ENCODE results near the gene BAAT.
A peak's percentile ranks its signal among the peaks of the same experiment; 100 is the strongest.

DNA sequence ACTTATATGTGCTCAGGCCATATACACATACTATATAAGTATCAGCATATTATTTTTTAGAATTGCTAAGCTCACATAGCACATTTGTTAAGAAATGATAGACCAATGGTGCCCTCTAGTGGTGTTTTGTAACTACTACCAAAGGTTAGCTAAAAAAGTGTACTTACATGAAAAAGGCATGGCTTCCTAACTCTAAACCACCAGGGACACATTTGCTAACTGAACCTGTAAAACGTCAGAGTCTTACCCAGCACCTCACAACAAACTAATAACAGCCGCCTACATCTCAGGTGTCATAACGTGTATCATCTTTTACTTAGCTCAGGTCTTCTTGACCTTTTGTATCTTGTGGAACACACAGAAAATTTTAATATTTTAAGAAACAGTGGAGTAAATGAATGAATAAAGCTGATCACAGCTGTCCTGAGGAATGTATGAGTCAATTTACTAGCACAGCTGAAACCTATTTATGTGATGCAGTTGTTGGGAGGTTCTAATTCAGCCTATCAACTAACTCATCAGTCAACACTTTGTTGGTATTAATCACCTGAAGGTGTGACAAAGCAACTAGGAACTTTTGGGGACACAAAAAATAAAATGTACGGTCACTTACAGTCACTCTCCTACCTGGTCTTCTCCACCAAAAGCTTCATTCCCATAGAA is 72.9 kb downstream of the BAAT start:
- TF ChIP-seq, protein P1, sequence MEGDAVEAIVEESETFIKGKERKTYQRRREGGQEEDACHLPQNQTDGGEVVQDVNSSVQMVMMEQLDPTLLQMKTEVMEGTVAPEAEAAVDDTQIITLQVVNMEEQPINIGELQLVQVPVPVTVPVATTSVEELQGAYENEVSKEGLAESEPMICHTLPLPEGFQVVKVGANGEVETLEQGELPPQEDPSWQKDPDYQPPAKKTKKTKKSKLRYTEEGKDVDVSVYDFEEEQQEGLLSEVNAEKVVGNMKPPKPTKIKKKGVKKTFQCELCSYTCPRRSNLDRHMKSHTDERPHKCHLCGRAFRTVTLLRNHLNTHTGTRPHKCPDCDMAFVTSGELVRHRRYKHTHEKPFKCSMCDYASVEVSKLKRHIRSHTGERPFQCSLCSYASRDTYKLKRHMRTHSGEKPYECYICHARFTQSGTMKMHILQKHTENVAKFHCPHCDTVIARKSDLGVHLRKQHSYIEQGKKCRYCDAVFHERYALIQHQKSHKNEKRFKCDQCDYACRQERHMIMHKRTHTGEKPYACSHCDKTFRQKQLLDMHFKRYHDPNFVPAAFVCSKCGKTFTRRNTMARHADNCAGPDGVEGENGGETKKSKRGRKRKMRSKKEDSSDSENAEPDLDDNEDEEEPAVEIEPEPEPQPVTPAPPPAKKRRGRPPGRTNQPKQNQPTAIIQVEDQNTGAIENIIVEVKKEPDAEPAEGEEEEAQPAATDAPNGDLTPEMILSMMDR (IDR thresholded peaks at IDR 0.05) = peak in 4 of 7 experiments; percentile 44 to 66 (median 62)
- no peak for TF ChIP-seq EP300 (IDR thresholded peaks at IDR 0.05)
- no peak for TF ChIP-seq POLR2A (IDR thresholded peaks at IDR 0.05)
